ENCODE results near the gene ARHGEF17.

ARHGEF17 gene

DNA sequence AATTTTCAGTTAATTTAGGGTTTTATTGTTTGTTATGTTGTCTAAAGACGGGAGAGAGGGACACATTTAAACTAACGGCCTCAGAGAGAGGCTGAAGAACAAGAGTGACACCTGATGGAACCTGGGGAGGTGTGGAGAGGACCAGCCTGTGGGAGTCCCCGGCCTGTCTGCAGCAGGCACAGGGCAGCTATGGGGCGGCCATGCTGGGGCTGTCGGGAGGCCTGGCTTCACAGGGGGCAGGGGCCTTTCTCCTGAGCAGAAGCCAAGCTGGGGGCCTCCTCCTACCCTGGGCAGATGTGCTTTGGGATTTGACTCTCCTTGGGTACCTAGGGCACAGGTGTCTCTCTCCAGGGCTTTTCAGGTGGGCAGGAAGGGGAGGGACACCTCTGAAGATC lies 90.1 kb downstream of the ARHGEF17 start:
- FAIRE-seq: no peak

DNA sequence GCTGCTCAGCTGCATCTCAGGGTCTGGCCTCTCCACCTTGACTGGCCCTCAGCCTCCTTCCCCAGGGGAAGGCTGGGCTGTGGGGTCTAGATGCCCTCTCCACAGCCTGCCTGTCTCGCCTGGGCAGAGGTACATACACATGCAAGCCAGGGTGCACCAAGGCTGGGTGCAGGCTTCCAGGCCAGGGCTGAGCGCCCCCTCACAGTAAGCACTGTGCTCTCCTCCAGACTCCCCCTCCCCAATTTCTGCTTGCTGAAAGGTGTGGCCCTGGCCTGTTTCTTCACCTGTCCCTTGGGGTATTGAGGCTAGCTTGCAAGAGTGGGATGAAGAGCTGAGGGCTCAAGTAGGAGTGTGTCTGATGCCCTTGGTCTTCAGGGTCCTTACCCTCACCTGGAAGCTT lies 90.6 kb downstream of the ARHGEF17 start:
- FAIRE-seq: no peak

DNA sequence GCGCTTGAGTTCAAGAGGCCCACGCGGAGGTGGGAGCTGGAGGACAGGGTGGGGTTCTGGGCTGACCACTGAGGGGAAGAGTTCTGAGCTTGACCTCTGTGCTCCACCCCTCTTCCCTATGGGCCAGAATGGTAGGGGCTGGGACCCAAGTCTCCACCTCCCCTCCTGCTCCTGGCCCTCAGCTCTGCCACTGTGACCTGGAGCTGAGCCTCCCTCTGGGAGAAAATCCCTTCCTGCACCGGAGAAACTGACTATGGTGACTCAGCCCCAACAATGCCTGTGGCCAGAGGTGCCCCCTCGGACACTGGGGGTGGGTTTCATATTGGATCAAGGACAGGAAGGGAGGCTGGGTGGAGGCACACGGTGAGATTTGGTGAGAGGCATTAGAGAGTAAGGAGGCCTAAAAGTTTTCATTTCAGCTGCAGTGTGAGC lies 91.1 kb downstream of the ARHGEF17 start:
- no peak for FAIRE-seq

DNA sequence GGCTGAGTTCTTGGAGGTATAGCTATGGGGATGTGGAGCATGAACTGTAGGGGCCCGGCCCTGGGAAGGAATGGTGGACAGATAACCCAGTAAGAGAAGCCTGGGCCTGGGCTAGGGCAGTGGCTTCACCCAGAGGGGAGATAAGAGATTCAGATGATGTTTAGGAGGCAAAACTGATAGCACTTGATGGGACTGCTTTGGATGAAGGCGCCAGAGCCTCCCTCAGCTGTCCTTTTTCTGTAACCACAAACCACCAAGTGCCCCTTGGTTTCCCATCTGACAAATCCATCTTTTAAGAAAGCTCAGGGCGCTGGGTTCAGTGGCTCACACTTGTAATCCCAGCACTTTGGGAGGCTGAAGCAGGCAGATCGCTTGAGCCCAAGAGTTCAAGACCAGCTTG lies 91.6 kb downstream of the ARHGEF17 start:
- FAIRE-seq: no peak

DNA sequence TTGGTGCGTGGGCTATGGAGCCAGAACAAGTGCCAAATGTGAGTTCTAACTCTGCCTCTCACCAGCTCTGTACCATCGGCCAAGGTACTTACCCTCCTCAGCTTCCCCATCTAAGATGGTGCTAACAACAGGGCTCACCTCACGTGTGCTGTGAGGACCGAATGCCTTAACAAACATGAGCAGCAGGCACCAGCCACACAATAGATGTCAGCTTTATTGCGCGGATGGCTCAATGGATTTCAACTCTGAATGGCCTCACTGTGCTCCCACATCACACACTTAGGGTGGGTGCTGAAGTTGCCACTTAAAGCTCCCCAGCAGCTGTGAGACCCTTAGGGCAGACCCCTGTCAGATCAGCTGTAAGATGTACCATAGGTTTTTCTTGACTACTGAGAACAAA lies 92.2 kb downstream of the ARHGEF17 start:
- no peak for FAIRE-seq

DNA sequence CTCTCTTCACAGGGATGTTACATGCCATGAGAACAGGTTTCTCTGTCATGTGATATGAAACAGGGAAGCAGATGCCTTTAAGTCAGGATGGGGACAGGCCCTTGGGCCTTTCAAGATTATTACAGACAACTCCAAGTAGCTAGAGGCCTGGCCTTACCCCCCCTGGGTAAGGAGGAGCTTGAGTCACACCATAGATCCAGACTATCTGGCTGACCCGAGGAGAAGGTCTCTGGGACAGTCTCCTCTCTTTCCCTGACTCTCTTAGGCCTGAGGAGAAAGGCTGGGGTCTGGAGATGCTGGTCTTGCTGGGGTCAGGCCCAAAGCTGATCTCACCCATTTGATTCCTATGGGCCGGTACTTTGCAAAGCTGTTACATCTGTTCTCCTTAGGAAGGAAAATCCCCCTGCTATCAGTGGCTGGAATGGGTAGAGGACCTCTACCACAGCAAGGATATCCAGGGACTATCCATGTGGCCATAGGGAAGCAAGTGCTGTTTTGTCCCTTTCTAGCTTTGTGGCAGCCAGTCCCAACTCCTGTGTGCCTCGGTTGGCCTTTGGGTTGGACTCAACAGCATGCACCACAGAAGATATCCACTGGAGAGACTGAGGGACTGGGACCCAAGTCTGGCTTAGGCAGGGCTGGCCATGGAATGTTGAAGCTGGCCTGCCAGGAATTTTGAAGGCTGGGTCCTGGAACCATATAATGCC lies 93.3 kb downstream of the ARHGEF17 start:
- FAIRE-seq: no peak

DNA sequence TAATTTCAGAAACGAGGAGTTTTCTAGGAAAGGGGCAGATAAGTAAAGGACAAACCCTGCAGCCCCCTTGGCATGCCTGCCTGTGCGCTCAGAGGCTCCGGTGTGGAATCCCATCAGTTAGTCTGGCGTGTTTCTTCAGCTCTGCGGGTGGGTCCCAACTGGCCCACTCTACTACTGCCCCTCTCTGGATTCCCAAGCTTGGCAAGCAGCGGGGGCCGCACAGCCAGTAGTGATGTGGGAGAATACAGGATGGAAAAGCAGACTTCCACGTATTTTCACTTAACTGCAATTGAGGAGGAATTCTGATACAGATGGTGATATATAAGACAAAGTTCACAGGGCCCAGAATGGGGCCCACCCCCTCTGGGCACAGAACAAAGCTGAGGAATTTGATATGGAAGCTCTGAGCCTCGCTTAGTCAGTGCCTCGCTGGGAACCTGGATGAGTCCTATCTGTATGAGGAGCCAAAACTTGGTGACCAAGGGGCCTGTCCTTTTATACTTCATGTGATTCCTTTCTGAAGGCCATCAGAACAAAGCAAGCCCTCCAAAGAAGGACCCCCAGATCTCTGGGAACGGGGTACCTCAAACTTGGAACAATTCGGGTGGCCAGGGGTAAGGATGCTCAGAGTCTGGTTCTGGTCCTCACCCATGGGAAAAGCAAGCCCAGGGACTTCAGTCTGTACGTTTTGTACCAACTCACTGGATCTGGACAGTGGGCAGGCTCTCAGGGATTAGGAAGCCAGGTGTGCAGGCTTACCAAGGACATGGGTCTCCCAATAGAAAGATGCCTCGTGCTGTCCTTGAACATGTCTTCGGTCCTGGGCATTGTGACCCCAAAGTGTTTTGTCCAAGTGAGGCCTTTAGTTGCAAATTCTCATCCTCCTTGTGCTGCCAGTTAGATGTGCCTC lies 94.1 kb downstream of the ARHGEF17 start:
- no peak for FAIRE-seq

DNA sequence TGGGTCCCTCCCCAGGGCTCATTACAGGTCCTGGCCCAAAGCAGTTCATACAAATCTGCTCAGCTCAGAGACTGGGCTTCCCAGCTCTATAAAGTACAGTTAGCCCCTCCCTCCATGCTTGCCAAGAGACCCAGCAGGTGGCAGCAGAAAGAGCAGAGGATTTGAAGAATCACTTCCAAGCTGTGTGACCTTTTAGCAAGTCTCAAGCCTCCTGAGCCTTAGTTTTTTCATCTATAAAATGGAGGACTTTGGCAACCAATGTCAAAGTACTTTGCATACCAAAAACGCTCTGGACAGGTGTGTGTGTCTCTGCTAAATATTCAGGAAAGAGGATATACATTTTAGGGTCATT lies 94.7 kb downstream of the ARHGEF17 start:
- FAIRE-seq: no peak

DNA sequence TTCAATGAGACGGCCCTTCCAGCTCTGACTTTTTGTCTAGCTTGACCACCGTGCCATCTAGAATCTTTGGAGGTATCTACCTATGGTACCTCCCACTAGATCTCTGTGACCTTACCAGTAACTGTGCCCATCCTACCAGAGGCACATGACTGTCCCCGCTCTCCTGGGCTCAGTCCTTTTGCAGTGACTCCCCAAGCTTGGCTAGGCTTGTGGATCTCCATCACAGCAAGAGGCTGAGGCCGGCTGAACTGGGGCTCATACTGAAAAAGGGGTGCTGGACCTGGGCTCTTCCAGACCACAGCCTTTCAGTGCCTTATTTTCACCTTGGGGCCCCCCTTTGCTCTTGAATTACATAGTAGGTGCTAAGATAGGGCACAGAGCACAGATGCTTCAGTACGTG lies 95.5 kb downstream of the ARHGEF17 start:
- no peak for FAIRE-seq

DNA sequence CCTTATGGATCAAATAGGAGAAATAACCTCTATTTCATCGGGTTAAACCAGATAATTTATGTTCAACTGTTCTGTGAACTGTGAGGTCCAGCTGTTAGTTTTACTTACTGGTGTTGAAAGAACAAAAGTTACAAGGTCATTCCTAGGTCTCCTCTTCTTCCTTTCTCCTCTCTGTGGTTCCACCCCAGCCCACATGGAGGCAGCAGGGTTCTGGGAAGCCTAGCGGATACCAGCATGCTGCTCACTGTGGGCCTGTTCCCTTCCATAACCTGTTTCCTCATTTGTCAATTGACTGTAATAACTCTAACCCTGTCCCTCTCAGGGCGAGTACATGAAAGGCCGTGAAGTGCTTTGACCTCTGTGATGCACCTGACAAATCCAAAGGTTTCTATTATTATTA lies 96.0 kb downstream of the ARHGEF17 start:
- no peak for FAIRE-seq

DNA sequence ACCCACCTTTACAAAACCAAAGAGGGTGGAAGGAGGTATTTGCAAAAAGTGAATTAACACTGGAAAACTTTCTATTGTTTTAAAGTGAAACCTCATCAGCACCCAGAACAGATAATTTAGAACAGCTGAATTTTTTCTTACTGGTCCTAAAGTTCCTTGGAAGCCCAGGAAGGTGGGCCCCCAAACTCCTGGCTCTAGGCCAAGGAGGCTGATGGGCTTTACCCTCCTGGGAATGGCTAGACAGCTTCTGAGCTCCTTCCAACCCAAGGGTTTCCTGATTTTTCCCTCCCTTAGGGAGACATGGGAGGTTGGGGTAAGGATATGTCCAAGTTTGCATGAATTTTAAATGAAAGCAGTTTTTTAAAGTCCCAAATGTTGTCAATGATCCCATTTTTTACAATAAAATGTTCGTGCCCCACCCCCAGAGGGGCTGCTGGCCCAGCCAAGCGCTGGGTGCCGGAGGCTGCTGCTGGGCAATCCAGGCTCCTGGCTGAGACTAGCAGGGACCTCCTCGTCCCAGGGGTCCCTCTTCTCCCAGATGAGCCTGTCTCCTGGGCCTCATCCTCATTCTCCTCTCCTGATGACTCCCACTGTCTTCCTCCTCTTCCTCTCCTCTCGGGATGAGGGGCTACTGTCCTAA lies 96.5 kb downstream of the ARHGEF17 start:
- FAIRE-seq: no peak

DNA sequence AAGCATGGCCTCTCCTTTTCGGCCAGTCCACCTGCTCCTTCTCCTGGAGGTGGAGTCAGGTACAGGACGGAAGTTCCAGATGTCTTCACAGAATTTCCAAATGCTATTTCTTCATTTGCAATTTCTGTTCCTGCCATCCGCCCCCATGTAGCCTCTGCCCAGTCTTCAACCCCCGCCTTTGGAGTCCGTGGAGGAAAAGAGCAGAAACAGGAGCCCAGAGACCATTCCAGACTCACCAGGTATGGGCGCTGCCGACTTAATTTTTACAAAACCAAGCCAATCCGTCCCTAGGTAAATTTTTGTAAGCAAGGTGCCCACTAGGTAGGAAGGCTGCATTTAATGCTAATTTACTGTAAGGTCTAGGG lies 97.1 kb downstream of the ARHGEF17 start:
- FAIRE-seq: no peak

DNA sequence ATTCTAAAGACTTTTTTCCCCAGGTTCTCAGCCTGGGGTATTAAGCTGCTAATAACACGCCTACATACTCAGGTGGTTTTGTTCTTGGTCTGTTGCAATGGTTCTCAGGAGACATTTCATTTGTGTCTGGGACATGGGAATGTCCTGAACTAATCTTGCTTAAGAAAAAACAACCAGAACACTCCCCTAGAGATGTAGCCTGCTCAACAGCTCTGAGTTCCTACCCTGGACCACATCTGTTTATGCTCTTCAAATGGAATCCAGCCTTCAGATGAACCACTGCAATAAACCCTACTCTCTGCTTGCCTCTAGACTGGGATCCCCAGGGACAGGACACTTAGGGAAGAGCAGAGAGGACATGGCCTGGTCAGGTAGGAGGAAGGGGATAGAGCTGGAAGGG lies 98.1 kb downstream of the ARHGEF17 start:
- no peak for FAIRE-seq

DNA sequence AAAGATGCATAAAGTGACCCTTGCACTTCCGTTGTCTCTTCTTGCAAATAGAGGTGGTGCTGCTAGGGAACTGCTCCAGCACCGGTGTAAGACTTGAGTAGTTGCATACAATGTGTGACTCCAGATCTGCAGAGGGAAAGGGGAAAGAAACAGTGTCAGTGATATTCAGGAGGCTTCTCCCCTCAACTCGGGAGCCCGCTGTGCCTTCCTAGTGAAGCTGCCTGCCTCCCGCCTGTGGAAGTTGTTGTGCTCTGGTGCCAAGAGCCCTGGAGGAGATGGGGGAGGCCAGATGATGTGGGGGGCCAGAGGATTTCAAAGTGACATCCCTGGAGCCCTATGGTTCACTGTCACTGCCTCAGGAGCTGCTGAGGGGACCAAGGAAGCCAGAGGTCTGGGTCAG lies 98.5 kb downstream of the ARHGEF17 start:
- no peak for FAIRE-seq

DNA sequence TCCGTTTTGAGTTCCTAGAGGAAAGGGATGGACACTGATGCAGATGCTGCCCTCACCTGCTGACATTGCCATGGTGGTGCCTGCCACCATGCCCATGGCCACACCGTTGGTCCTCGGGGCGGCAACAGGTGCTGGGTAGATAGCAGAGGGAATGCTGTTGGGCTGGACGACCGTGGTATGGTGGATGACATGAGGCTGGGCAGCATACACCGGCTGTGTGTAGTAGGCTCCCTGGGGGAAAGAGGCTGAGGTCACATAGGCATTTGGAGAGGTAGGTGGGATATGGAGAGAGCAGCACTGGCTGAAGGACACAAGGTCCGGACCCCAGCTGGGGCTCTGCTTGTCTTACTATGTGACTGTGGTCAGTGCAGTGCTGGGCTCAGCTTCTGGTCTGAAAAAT lies 101.4 kb downstream of the ARHGEF17 start:
- FAIRE-seq: no peak

DNA sequence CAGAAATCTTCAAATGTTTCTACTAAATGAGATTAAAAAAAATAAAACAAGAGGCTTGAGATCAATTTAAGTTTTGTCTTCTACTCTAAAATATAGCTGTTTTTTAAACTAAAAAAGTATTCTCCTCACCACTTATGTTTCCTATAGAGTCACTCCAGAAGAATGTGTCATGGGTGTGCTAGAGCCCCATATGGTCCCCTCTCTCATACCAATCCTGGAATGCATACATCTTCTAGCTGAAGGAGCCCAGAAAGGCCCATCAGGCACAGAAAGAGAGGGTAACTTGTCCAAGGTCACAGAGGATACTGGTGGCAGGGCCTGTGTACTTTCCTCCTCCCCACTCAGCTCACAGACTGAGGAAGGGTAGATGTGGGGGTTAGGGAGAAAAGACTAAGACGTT lies 102.6 kb downstream of the ARHGEF17 start:
- no peak for FAIRE-seq

DNA sequence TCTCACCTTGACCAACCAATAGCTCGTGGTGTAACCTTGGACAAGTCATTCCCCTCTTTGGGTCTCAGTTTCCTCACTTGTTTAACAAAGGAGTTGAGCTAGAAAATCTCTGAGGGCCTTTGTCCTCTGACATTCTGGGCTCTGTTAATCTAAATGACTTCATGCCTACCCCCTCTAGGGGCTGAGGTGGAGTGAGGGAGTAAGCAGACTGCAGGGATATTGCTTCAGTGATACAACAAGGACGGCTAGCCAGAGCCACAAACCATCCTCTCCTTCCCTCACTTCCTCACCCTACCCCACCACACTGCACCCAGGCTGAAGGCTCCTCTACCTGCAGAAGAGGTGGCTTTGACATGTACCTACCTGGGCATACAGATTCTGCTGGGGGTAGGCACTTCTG lies 103.0 kb downstream of the ARHGEF17 start:
- FAIRE-seq: no peak

DNA sequence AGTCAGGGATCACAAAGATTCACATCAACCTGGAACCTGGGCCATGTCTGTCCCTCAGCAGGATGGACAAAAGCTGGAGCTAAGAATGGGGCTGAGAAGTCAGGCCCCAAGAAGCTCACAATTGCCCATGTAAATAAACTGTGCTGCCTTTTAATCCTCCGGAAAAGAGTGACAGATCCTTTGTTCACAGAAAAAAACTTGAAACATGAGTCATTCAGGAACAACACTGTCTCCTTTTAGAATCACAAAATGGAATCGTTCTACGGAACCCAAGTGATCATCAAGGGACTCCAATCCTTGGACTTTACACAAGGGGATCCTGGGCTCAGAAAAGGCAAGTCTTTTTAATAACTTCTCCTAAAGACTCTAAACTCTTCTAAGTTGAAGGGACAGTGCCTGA lies 104.2 kb downstream of the ARHGEF17 start:
- FAIRE-seq: no peak

DNA sequence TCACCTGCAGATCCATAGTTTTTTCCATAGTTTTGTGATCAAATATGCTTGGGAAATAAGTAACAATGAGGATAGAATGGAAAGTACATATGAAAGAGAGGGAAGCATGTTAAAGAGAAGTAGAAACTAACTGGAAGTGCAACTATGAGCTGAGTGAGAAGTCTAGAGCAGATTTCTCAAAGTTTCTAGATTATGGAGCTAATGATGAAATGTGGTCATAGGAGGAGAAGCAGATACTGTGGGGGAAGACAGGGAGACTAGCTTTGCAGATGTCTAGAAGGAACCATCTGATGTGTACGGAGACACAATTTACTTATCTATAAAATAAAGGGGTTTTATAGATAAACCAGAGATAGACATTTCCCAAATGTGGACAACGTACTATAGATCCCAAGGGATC lies 105.2 kb downstream of the ARHGEF17 start:
- FAIRE-seq: no peak

DNA sequence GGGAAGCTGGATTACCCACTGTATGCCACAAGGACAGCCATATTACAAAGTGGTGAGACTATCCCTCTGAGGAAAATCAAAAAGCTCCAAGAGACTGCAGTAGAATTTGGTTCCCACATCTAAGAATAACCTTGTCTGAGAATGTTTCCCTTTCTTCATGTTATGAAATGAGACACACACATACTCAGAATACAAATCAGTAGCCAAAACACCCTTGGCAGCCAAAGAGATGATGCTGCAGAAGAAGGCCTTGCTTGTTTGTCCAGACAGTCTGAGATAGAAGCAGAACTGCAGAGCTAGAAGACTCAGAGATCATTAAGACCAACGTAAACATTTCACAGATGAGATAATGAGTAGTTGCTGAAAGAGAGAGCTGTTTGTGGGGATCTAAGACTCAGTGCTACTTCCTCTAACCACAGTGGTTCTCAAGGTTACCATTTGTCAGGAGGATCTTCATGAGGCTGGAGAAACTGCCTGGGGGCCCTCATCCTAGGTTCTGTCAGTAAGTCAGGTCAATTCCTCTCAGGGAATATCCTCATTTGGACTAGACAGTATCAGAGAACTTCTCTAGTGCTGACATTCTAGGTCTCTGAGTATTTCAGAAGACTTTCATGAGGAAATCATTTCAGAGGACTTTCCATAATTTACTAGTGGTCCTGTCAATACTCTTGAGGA lies 107.0 kb downstream of the ARHGEF17 start:
- FAIRE-seq: no peak

DNA sequence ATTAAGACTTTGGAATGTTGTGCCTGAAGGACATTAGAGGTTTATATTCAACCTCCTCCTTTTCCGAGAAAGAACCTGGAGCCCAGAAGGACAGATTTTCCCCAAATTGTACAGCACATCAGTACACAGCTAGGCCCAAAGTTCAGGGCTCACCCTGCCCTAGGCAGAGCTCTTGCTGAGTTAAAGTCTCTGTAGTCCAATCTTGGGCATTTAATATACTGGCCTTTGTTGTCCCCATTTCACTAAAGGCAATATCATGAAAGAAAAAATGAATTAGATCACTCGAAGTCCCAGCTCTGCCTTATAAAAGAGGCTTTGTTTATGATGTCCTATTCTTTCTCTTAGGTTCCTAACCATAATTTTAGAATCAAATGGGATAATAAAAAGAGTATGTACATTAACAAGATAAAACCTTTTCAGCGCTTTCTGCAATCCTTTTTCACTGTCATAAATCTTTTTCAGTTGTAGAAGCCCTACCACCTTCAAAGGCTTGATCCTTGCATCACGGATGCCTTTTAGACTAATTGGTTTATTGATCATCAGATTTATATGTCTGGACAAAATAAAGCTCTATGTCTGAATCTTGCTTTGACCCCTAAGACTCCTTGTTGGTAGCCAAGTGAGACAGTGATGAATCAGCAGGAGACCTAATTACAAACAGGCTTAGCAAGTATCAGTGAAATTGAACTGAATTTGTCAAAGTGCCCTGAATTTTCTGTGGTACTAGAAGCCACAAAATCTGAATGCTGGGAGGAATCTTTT lies 108.0 kb downstream of the ARHGEF17 start:
- FAIRE-seq: no peak

DNA sequence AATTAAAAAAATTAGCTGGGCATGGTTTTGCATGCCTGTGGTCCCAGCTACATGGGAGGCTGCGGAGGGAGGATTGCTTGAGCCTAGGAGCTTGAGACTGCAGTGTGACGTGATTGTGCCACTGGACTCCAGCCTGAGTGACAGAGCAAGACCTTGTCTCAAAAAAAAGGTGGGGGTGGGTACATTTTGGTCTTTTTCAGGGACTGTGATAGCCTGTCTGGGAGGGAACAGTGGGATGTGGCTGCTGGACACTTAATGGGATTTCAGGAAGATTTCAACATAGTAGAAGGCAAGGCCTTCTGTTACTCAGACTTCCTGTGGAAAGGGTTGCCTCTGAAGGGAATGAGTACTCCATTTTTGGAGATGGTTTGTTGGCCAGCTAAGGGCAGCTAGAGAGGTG lies 108.7 kb downstream of the ARHGEF17 start:
- no peak for FAIRE-seq

Data from A204.1 (cell line).